K562 (cell line): ENCODE results near the gene ZNF273. TPM values are rescaled to one million over a fixed set of nuclear protein-coding genes. Genes with fewer than 3 reads are reported as not detected.
"Not testable (repeated sequence)": the region's sequence is repeated elsewhere in the genome, so short reads cannot be mapped to it uniquely, and the experiment has no call there.

ENCODE experiments used
- ADNP ChIP-seq: fragments of 200-800 bp; sonication (Bioruptor generic); IDR thresholded peaks from 2 replicates; pipeline ENCODE4 v1.6.1; 2016; ENCODE audit warnings: missing genetic modification characterization, missing compliant biosample characterization
- ASH1L ChIP-seq: fragments of 450-650 bp; IDR thresholded peaks from 2 replicates; pipeline ENCODE4 v1.6.1; 2018; ENCODE audit warnings: borderline replicate concordance, mild to moderate bottlenecking, low read depth; ENCODE audit not compliant: partially characterized antibody
- CBFA2T2 ChIP-seq: fragments of 450-650 bp; conservative IDR thresholded peaks from 2 replicates; pipeline ENCODE4 v1.6.1; 2017; ENCODE audit warnings: mild to moderate bottlenecking
- CC2D1A ChIP-seq: fragments of 450-650 bp; IDR thresholded peaks from 2 replicates; pipeline ENCODE4 v1.6.1; 2017; ENCODE audit warnings: mild to moderate bottlenecking
- CCNT2 ChIP-seq: IDR thresholded peaks from 2 replicates; pipeline ENCODE4 v1.6.1; 2011; ENCODE audit warnings: borderline replicate concordance, low read depth, mild to moderate bottlenecking, moderate library complexity, mixed read lengths, low read length; ENCODE audit not compliant: insufficient read length; ENCODE audit errors: extremely low read depth
- CTBP1 ChIP-seq: fragments of 450-650 bp; IDR thresholded peaks from 2 replicates; pipeline ENCODE4 v1.6.1; 2016; ENCODE audit warnings: borderline replicate concordance
- ESRRA ChIP-seq: fragments of 450-650 bp; IDR thresholded peaks from 2 replicates; pipeline ENCODE4 v1.6.1; 2014; ENCODE audit warnings: low read depth, mild to moderate bottlenecking, moderate library complexity, borderline replicate concordance
- HDAC2 ChIP-seq: fragments of 450-650 bp; IDR thresholded peaks from 2 replicates; pipeline ENCODE4 v1.6.1; 2016; ENCODE audit warnings: mild to moderate bottlenecking
- HDAC3 ChIP-seq: fragments of 450-650 bp; IDR thresholded peaks from 2 replicates; pipeline ENCODE4 v1.6.1; 2018; ENCODE audit warnings: borderline replicate concordance, mild to moderate bottlenecking, moderate library complexity; ENCODE audit not compliant: partially characterized antibody
- HSF4 ChIP-seq: fragments of 250-450 bp; sonication (Bioruptor Pico); IDR thresholded peaks from 2 replicates; pipeline ENCODE4 v2.1.2; 2022; ENCODE audit warnings: mild to moderate bottlenecking, moderate library complexity, borderline replicate concordance
- KDM1A ChIP-seq, 2 experiments: fragments of 450-650 bp; IDR thresholded peaks; 2 replicates each; pipeline ENCODE4 v1.6.1; 2016; ENCODE audit warnings: mild to moderate bottlenecking in 2 of 2
- MEIS2 ChIP-seq: fragments of 450-650 bp; IDR thresholded peaks from 2 replicates; pipeline ENCODE4 v1.6.1; 2014; ENCODE audit warnings: mild to moderate bottlenecking; ENCODE audit not compliant: partially characterized antibody
- NCOR1 ChIP-seq: fragments of 450-650 bp; IDR thresholded peaks from 2 replicates; pipeline ENCODE4 v1.6.1; 2016; ENCODE audit warnings: mild to moderate bottlenecking, moderate library complexity
- TEAD4 ChIP-seq, 2 experiments: sonication (generic) in 1 of 2; formaldehyde crosslinking in 1 of 2; IDR thresholded peaks; 2 replicates each; pipeline versions ENCODE4 v1.6.1 to v1.8.0; 2012 to 2022; ENCODE audit warnings: borderline replicate concordance in 1 of 2, inconsistent platforms in 1 of 2, low read length in 1 of 2, mild to moderate bottlenecking in 1 of 2, missing genetic modification reagents in 1 of 2
- ZBTB11 ChIP-seq, 3 experiments: fragments of 200-800 bp in 1 of 3; fragments of 250-450 bp in 1 of 3; fragments of 450-650 bp in 1 of 3; sonication (Bioruptor Pico) in 1 of 3; sonication (Bioruptor generic) in 1 of 3; formaldehyde crosslinking in 1 of 3; IDR thresholded peaks; 2 replicates each; pipeline versions ENCODE4 v1.6.1 to v1.8.0; 2016 to 2022; ENCODE audit warnings: mild to moderate bottlenecking in 2 of 3, missing genetic modification characterization in 2 of 3, missing compliant biosample characterization in 1 of 3, moderate library complexity in 1 of 3
- ZMIZ1 ChIP-seq, 2 experiments: fragments of 150-350 bp in 1 of 2; IDR thresholded peaks; 2 replicates each; pipeline ENCODE4 v1.6.1; 2012 to 2016; ENCODE audit warnings: low read depth in 2 of 2, low read length in 2 of 2, mild to moderate bottlenecking in 1 of 2, moderate library complexity in 1 of 2
- polyA plus RNA-seq, 8 experiments: library from polyadenylated mRNA; depleted of rRNA in 4 of 8; stranded (reverse) in 5 of 8; unstranded in 3 of 8; fragments of >200 nt; fragmentation: Nextera tagmentation in 2 of 8; fragmentation: Illumina TruSeq in 1 of 8; extraction: Ambion mirVana in 2 of 8; extraction: Trizol in 1 of 8; gene quantifications; 2 replicates each; pipeline versions ENCODE4 v1.2.1 to v1.2.3, GENCODE V29; 2011 to 2014; ENCODE audit warnings: inconsistent platforms in 1 of 8, missing spikeins in 1 of 8
- total RNA-seq, 7 experiments: library from RNA; depleted of rRNA in 6 of 7; stranded (reverse); fragments of >200 nt in 6 of 7; fragmentation: Illumina TruSeq in 2 of 7; extraction: Trizol in 2 of 7; gene quantifications; 2 replicates each; pipeline versions ENCODE4 v1.2.1 to v1.2.3, GENCODE V29; 2011 to 2021; ENCODE audit warnings: low replicate concordance in 1 of 7
- TF ChIP-seq, protein P1 (sequence below), 2 experiments: fragments of 450-650 bp in 1 of 2; sonication (generic) in 1 of 2; formaldehyde crosslinking in 1 of 2; IDR thresholded peaks in 1 of 2; conservative IDR thresholded peaks in 1 of 2; 2 replicates each; pipeline versions ENCODE4 v1.6.1 to v1.8.1; 2016 to 2023; ENCODE audit warnings: mild to moderate bottlenecking in 2 of 2, moderate library complexity in 2 of 2, inconsistent platforms in 1 of 2, missing genetic modification reagents in 1 of 2

Gene ZNF273
- total and polyA plus RNA-seq, 9 of the 15 experiments (the other 6 are each of a cell fraction or from before 2014, with no cell fraction given): 13.3 to 37.0 (median 20.7) TPM

DNA sequence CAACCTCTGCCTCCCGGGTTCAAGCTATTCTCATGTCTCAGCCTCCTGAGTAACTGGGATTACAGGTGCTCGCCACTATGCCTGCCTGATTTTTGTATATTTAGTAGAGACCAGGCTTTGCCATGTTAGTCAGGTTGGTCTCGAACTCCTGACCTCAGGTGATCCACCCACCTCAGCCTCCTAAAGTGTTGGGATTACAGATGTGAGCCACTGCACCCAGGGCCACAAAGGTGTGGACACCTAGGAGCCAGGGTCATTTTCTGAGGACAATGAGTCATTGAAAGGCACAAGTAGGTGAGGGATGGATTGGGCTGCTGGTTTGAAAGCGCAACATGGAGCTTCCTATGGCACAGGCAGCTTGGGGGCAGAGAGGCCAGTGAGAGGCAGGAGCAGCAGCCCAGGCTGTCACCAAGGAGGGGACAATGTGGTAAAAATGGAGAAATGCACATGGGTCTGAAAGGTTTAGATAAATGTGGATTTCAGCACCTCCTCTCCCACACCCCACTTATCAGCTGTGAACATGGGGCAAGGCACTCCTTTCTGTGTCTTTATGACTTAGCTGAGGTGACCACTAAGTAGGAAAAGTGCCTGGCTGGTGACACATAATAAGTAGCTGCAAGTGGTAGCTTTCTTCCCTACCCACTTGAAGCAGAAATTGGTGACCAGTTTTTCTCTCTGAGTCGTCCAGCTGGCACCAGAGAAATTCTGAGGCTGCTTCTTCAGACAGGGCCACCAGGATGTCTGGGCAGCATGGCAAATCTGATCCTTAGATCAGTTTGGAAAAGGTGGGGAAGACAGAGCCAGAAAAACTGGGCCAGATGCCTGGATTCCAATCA, 41.8 kb downstream of the ZNF273 start (continued):
- peak in 1 of 3 experiments; percentile 65; a peak in 1 of 6 replicates for TF ChIP-seq ZBTB11 (CRISPR knock-in tag; IDR thresholded peaks at IDR 0.05)
- peak; percentile 93 for TF ChIP-seq CBFA2T2
- TF ChIP-seq TEAD4 (IDR thresholded peaks at IDR 0.05; ENCODE audit: low read length): peak; percentile 91
- TF ChIP-seq TEAD4 (CRISPR knock-in tag; IDR thresholded peaks at IDR 0.05; ENCODE audit: borderline replicate concordance): not testable (repeated sequence)
- peak; percentile 10 for TF ChIP-seq ASH1L
- TF ChIP-seq CC2D1A: peak; percentile 80; the same call in 1 of the 2 replicates
- TF ChIP-seq HDAC3: peak; percentile 78
- peak; percentile 35; the same call in 1 of the 2 replicates for TF ChIP-seq ADNP
- peak; percentile 47; the same call in 1 of the 2 replicates for TF ChIP-seq HSF4 (CRISPR knock-in tag)
- TF ChIP-seq ESRRA: peak; percentile 57; the same call in 1 of the 2 replicates
- TF ChIP-seq HDAC2: peak; percentile 58; the same call in 1 of the 2 replicates
- TF ChIP-seq MEIS2: peak; percentile 96
- TF ChIP-seq CCNT2: peak; percentile 90
- peak in 1 of 2 experiments; percentile 86; a peak in 2 of 4 replicates for TF ChIP-seq ZMIZ1 (IDR thresholded peaks at IDR 0.05; ENCODE audit: low read depth in 2 of 2, low read length in 2 of 2)
- peak; percentile 57 to 65; a peak in 3 of 4 replicates for TF ChIP-seq KDM1A (IDR thresholded peaks at IDR 0.05)
- TF ChIP-seq NCOR1: peak; percentile 92
- TF ChIP-seq CTBP1: peak; percentile 71; the same call in 1 of the 2 replicates
- TF ChIP-seq, protein P1, sequence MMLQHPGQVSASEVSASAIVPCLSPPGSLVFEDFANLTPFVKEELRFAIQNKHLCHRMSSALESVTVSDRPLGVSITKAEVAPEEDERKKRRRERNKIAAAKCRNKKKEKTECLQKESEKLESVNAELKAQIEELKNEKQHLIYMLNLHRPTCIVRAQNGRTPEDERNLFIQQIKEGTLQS (IDR thresholded peaks at IDR 0.05): peak; percentile 47; the same call in 1 of the 2 replicates
- TF ChIP-seq, protein P1 (CRISPR knock-in tag; conservative IDR thresholded peaks at IDR 0.05): not testable (repeated sequence)
